GM12878 (cell line): ENCODE measurements around the gene AGAP1. TPM values are rescaled to one million over a fixed set of nuclear protein-coding genes. Genes with fewer than 3 reads are reported as not detected.

Source experiments
- ATAC-seq: fragments of 200-7000 bp; cut with Tn5 transposase; 3 replicates; pipeline ENCODE4 v1.9.1; 2020; ENCODE audit warnings: mild to moderate bottlenecking, moderate library complexity
- BruUV-seq: library from RNA; stranded (reverse); fragments of 400-500 nt; replicated peaks from 2 replicates; lab custom pipeline; 2021; lab: Mats Ljungman, UMichigan
- CTCF ChIA-PET: fragments of 300-600 bp; sonication (Branson Sonifier 250); formaldehyde crosslinking; extraction: SDS; loops from one replicate; lab custom pipeline; 2021; ENCODE audit warnings: inconsistent platforms; lab: Yijun Ruan, JAX
- POLR2A ChIA-PET: fragments of 350-600 bp; formaldehyde crosslinking; extraction: SDS; loops from one replicate; lab custom pipeline; 2021; ENCODE audit warnings: inconsistent platforms; lab: Charles Lee
- RAD21 ChIA-PET: fragments of 300-600 bp; sonication (Branson Sonifier 250); formaldehyde crosslinking; loops from one replicate; lab custom pipeline; 2023; ENCODE audit warnings: antibody characterized with exemption; ENCODE audit not compliant: unreplicated experiment; lab: Charles Lee
- SMC1A ChIA-PET: fragments of 300-600 bp; sonication (Branson Sonifier 250); formaldehyde crosslinking; loops from one replicate; lab custom pipeline; 2023; ENCODE audit not compliant: unreplicated experiment, uncharacterized antibody; lab: Charles Lee
- DNase-seq: peaks from one replicate; pipeline ENCODE4 v3.0.0-alpha.2; 2011; ENCODE audit warnings: low read depth, low spot score
- FAIRE-seq: peaks from 3 replicates; lab custom pipeline; 2011; peaks lifted over from hg19 to GRCh38; lab: Jason Lieb, UNC
- H2AFZ ChIP-seq: 2 replicates; pipeline ENCODE4 v1.6.0; 2011; ENCODE audit warnings: low read depth, low read length, control low read depth; ENCODE audit not compliant: control insufficient read depth
- H3K27ac ChIP-seq: 2 replicates; pipeline ENCODE4 v1.5.1; 2011; ENCODE audit warnings: control low read depth; ENCODE audit not compliant: control insufficient read depth, insufficient read depth
- H3K27me3 ChIP-seq, 2 experiments: replicated peaks in 1 of 2; 2 replicates each; pipeline versions ENCODE4 v1.6.0 to v1.6.1; 2011; ENCODE audit warnings: low read length in 1 of 2; ENCODE audit not compliant: control insufficient read depth in 2 of 2, insufficient read depth in 2 of 2
- H3K36me3 ChIP-seq, 2 experiments: 2 replicates each; pipeline ENCODE4 v1.5.1; 2011; ENCODE audit warnings: low read length in 1 of 2; ENCODE audit not compliant: control insufficient read depth in 2 of 2, insufficient read depth in 2 of 2
- H3K4me1 ChIP-seq: 2 replicates; pipeline ENCODE4 v1.6.1; 2011; ENCODE audit warnings: mild to moderate bottlenecking, low read length, moderate library complexity, mixed read lengths; ENCODE audit not compliant: control insufficient read depth, insufficient read depth
- H3K4me2 ChIP-seq: 2 replicates; pipeline ENCODE4 v1.6.0; 2011; ENCODE audit warnings: control low read depth; ENCODE audit not compliant: control insufficient read depth, insufficient read depth
- H3K4me3 ChIP-seq: fragments of 200-600 bp; sonication (generic); 2 replicates; pipeline ENCODE4 v1.5.1; 2016
- H3K79me2 ChIP-seq: 2 replicates; pipeline ENCODE4 v1.6.0; 2011; ENCODE audit warnings: low read length; ENCODE audit not compliant: control insufficient read depth, insufficient read depth
- H3K9ac ChIP-seq: 2 replicates; pipeline ENCODE4 v1.8.0; 2011; ENCODE audit warnings: low read length, control low read depth, mixed read lengths; ENCODE audit not compliant: control insufficient read depth, insufficient read depth
- H3K9me3 ChIP-seq: replicated peaks from 3 replicates; pipeline ENCODE4 v1.5.1; 2011; ENCODE audit warnings: mild to moderate bottlenecking, low read length; ENCODE audit not compliant: control insufficient read depth, insufficient read depth
- H4K20me1 ChIP-seq: 2 replicates; pipeline ENCODE4 v1.6.0; 2011; ENCODE audit not compliant: control insufficient read depth, insufficient read depth
- CTCF ChIP-seq, 3 experiments: IDR thresholded peaks in 2 of 3; conservative IDR thresholded peaks in 1 of 3; 2 replicates each; pipeline ENCODE4 v1.5.1; 2011; ENCODE audit warnings: low read depth in 3 of 3, low read length in 3 of 3, mild to moderate bottlenecking in 3 of 3, control low read depth in 2 of 3, moderate library complexity in 2 of 3, inconsistent platforms in 1 of 3, mixed read lengths in 1 of 3; ENCODE audit not compliant: control insufficient read depth in 2 of 3, insufficient read depth in 1 of 3; ENCODE audit errors: extremely low read depth in 1 of 3
- IRF3 ChIP-seq: fragments of 450-650 bp; IDR thresholded peaks from 2 replicates; pipeline ENCODE4 v1.6.1; 2014; ENCODE audit warnings: mild to moderate bottlenecking
- MYB ChIP-seq: fragments of 150-350 bp; IDR thresholded peaks from 2 replicates; pipeline ENCODE4 v1.6.1; 2014; ENCODE audit warnings: mild to moderate bottlenecking, low read depth, low read length, borderline replicate concordance
- RAD21 ChIP-seq: IDR thresholded peaks from 2 replicates; pipeline ENCODE4 v1.6.1; 2011; ENCODE audit warnings: mild to moderate bottlenecking, low read depth, low read length, moderate library complexity; ENCODE audit not compliant: insufficient read depth
- RBBP5 ChIP-seq: fragments of 200-600 bp; sonication (generic); conservative IDR thresholded peaks from 2 replicates; pipeline ENCODE4 v1.6.1; 2016
- SMC3 ChIP-seq: IDR thresholded peaks from 2 replicates; pipeline ENCODE4 v1.6.1; 2011; ENCODE audit warnings: low read length, improper control_type of control experiment, borderline replicate concordance
- STAT1 ChIP-seq: fragments of 450-650 bp; conservative IDR thresholded peaks from 2 replicates; pipeline ENCODE4 v1.6.1; 2014; ENCODE audit warnings: antibody characterized with exemption, mild to moderate bottlenecking
- SUPT20H ChIP-seq: IDR thresholded peaks from 2 replicates; pipeline ENCODE4 v1.6.1; 2011; ENCODE audit warnings: low read depth, mild to moderate bottlenecking, low read length, moderate library complexity, borderline replicate concordance; ENCODE audit not compliant: control insufficient read depth
- ZNF24 ChIP-seq: fragments of 450-650 bp; IDR thresholded peaks from 2 replicates; pipeline ENCODE4 v1.6.1; 2017; ENCODE audit warnings: antibody characterized with exemption, mild to moderate bottlenecking
- WGBS: methylation state at CpG from one replicate; pipeline ENCODE4 v1.1.6; 2016; ENCODE audit warnings: low lambda C conversion rate; ENCODE audit not compliant: insufficient replicate concordance, insufficient coverage; ENCODE audit errors: missing lambda C conversion rate; 5-methylcytosine and 5-hydroxymethylcytosine counted together
- in situ Hi-C: fragments of 300-500 bp; cut with MboI; formaldehyde crosslinking; loops from 9 replicates; pipeline ENCODE4 v1.14.3; 2018; ENCODE audit warnings: mixed read lengths
- intact Hi-C: fragments of 100-400 bp; cut with micrococcal nuclease; formaldehyde crosslinking; loops from one replicate; pipeline ENCODE4 v1.14.2; 2022; ENCODE audit not compliant: unreplicated experiment
- polyA plus RNA-seq, 11 experiments: library from polyadenylated mRNA; depleted of rRNA in 4 of 11; unstranded in 6 of 11; stranded (reverse) in 5 of 11; fragments of >200 nt; fragmentation: Nextera tagmentation in 4 of 11; fragmentation: Illumina TruSeq in 1 of 11; extraction: Ambion mirVana in 4 of 11; extraction: Trizol in 1 of 11; gene quantifications; 1 replicate in 1 of 11; 2 replicates in 10 of 11; pipeline versions ENCODE4 v1.2.1 to v1.2.3, GENCODE V29; 2011 to 2016; ENCODE audit warnings: inconsistent platforms in 2 of 11, missing spikeins in 2 of 11, low read depth in 1 of 11
- total RNA-seq, 4 experiments: library from RNA; depleted of rRNA in 3 of 4; stranded (reverse); fragments of >200 nt in 3 of 4; fragmentation: Illumina TruSeq in 1 of 4; extraction: Trizol in 1 of 4; gene quantifications; 2 replicates each; pipeline versions ENCODE4 v1.2.1 to v1.2.3, GENCODE V29; 2013 to 2021
- TF ChIP-seq, protein P1 (sequence below): IDR thresholded peaks from 2 replicates; pipeline ENCODE4 v1.6.1; 2011; ENCODE audit warnings: borderline replicate concordance, low read depth, mild to moderate bottlenecking, moderate library complexity, low read length; ENCODE audit not compliant: insufficient read depth, poor library complexity, severe bottlenecking

The AGAP1 gene
- total and polyA plus RNA-seq, 10 of the 15 experiments (the other 5 are each of a cell fraction or from before 2014, with no cell fraction given): 0.05 to 0.15 (median 0.06) TPM; not detected in 7

GRCh38 chr2:235765181-235765820 is 271.5 kb downstream of the AGAP1 start:
- no peaks in the 10 kb centered on the region for H3K9me3 ChIP-seq
- H3K27ac ChIP-seq: no peak overlapping the region
- DNase-seq (no peak), ATAC-seq (no peak), FAIRE-seq (no peak)
- POLR2A ChIA-PET: no interaction called here
- H3K4me2 ChIP-seq: no peak overlapping the region
- BruUV-seq: no TSS peak
- no peaks in the 10 kb centered on the region for H3K79me2 ChIP-seq
- H3K4me1 ChIP-seq: no peaks in the 10 kb centered on the region
- 53% methylated on average over 26 of the region's 30 CpGs for WGBS
- CTCF ChIA-PET: interaction anchor here (0.7 to 2.3 kb wide), 20 partner anchors 9 to 1305 kb away, joined by 3 to 30 read pairs (median 4); no protein-coding TSS in a partner anchor
- intact Hi-C loops: no loop called here
- no peaks in the 10 kb centered on the region for H4K20me1 ChIP-seq
- in situ Hi-C loops: no loop called here
- TF ChIP-seq MYB: no peak
- TF ChIP-seq ZNF24: no peak
- H3K27me3 ChIP-seq: no peaks in the 10 kb centered on the region
- RAD21 ChIA-PET: interaction anchor here (0.6 to 1.7 kb wide), 7 partner anchors 11 to 1312 kb away, joined by 3 to 9 read pairs (median 3); no protein-coding TSS in a partner anchor
- H3K4me3 ChIP-seq: no peak overlapping the region
- H3K9ac ChIP-seq: no peak overlapping the region
- SMC1A ChIA-PET: interaction anchor here (0.8 to 1.5 kb wide), 5 partner anchors 19 to 748 kb away, joined by 3 to 6 read pairs (median 5); no protein-coding TSS in a partner anchor
- no peaks in the 10 kb centered on the region for H3K36me3 ChIP-seq
- no peak overlapping the region for H2AFZ ChIP-seq

- ChIA-PET POLR2A (interaction anchor here (0.6 kb wide), 1 partner anchor 35 kb away, joined by 3 read pairs; no protein-coding TSS in a partner anchor), CTCF (interaction anchor here (0.5 to 2.3 kb wide), 27 partner anchors 9 to 1309 kb away, joined by 3 to 30 read pairs (median 3); no protein-coding TSS in a partner anchor), RAD21 (interaction anchor here (0.8 to 1.7 kb wide), 7 partner anchors 10 to 746 kb away, joined by 3 to 9 read pairs (median 3); no protein-coding TSS in a partner anchor), SMC1A (interaction anchor here (0.8 to 1.5 kb wide), 5 partner anchors 20 to 747 kb away, joined by 3 to 6 read pairs (median 5); no protein-coding TSS in a partner anchor)
- no peak overlapping the region for H3K4me2 ChIP-seq
- BruUV-seq: no TSS peak
- WGBS: 2% methylated on average over 7 of the region's 7 CpGs
- in situ Hi-C loops: no loop called here
- H3K9ac ChIP-seq: no peak overlapping the region
- no peaks in the 10 kb centered on the region for H3K4me1 ChIP-seq
- no peaks in the 10 kb centered on the region for H4K20me1 ChIP-seq
- H3K27me3 ChIP-seq: no peaks in the 10 kb centered on the region
- H3K36me3 ChIP-seq: no peaks in the 10 kb centered on the region
- ATAC-seq: peak; percentile 94
- no peak overlapping the region for H2AFZ ChIP-seq
- DNase-seq: no peak
- FAIRE-seq: peak; percentile 93
- no peaks in the 10 kb centered on the region for H3K79me2 ChIP-seq
- H3K4me3 ChIP-seq: no peak overlapping the region
- H3K27ac ChIP-seq: no peak overlapping the region
- intact Hi-C loops: loop anchor here (2.0 kb wide), 1 partner anchor 415 kb away; no protein-coding TSS in a partner anchor
- H3K9me3 ChIP-seq: no peaks in the 10 kb centered on the region
- TF ChIP-seq, protein P1, sequence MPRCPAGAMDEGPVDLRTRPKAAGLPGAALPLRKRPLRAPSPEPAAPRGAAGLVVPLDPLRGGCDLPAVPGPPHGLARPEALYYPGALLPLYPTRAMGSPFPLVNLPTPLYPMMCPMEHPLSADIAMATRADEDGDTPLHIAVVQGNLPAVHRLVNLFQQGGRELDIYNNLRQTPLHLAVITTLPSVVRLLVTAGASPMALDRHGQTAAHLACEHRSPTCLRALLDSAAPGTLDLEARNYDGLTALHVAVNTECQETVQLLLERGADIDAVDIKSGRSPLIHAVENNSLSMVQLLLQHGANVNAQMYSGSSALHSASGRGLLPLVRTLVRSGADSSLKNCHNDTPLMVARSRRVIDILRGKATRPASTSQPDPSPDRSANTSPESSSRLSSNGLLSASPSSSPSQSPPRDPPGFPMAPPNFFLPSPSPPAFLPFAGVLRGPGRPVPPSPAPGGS: no peak
- TF ChIP-seq RBBP5 (no peak), SUPT20H (no peak), STAT1 (no peak), CTCF (IDR thresholded peaks at IDR 0.05 in 2 of 3, conservative IDR thresholded peaks at IDR 0.05 in 1 of 3; ENCODE audit: control insufficient read depth in 2 of 3, extremely low read depth in 1 of 3, insufficient read depth in 1 of 3, low read depth in 3 of 3, low read length in 3 of 3) (peak; percentile 68 to 82 (median 80)), IRF3 (no peak), SMC3 (peak; percentile 43; the same call in 1 of the 2 replicates), RAD21 (peak; percentile 72)
Measured at GRCh38 chr2:235766278-235766677, 272.4 kb downstream of the AGAP1 start.
